HFF-Myc (cell line): ENCODE results near the gene CHIT1.

Experiments used
- DNase-seq: peaks from one replicate; pipeline ENCODE4 v3.0.0-alpha.2; 2011; ENCODE audit warnings: low read depth; ENCODE audit errors: extremely low read depth
- H3K4me3 ChIP-seq: replicated peaks from 2 replicates; pipeline ENCODE4 v1.5.1; 2011; ENCODE audit warnings: low read depth, mild to moderate bottlenecking, control low read depth, low read length
- TF ChIP-seq, protein P1 (sequence below): IDR thresholded peaks from 2 replicates; pipeline ENCODE4 v1.5.1; 2012; ENCODE audit warnings: mild to moderate bottlenecking, low read depth, low read length, control low read depth; ENCODE audit errors: missing control alignments

CHIT1 gene

DNA sequence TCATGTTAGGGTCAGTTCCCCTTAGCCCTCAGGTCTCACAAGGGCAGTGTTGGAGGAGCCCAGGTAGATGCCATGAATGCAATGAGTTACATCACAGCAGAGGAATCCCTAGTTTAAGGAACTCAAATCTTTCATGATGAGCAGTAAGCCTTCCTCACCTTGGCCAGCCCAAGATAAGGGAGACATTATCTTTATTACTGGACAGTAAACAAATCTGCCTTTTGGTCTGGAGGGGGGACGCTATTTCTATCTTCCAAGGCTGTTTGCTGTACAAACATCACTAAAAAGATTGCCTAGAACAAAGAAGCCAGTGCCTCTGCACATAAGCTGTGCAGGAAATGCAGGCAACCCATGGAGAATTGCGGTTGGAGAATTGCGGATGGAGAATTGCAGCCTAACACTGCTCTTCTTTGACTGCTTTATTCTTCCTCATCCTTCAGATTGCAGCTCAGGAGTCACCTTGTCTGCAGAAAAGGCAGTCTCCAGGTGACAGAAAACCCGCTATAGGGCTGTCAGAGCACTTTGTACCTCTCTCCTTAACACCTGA lies 40.7 kb downstream of the CHIT1 start:
- TF ChIP-seq, protein P1, sequence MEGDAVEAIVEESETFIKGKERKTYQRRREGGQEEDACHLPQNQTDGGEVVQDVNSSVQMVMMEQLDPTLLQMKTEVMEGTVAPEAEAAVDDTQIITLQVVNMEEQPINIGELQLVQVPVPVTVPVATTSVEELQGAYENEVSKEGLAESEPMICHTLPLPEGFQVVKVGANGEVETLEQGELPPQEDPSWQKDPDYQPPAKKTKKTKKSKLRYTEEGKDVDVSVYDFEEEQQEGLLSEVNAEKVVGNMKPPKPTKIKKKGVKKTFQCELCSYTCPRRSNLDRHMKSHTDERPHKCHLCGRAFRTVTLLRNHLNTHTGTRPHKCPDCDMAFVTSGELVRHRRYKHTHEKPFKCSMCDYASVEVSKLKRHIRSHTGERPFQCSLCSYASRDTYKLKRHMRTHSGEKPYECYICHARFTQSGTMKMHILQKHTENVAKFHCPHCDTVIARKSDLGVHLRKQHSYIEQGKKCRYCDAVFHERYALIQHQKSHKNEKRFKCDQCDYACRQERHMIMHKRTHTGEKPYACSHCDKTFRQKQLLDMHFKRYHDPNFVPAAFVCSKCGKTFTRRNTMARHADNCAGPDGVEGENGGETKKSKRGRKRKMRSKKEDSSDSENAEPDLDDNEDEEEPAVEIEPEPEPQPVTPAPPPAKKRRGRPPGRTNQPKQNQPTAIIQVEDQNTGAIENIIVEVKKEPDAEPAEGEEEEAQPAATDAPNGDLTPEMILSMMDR = no peak
- DNase-seq = no peak
- no peak overlapping the region for H3K4me3 ChIP-seq

- no peak for DNase-seq
- no peak overlapping the region for H3K4me3 ChIP-seq
- TF ChIP-seq, protein P1 = no peak
These were observed 41.7 kb downstream of the CHIT1 start for GRCh38 chr1:203187689-203188264.

GRCh38 chr1:203187304-203187685 lies 42.2 kb downstream of the CHIT1 start:
- no peak overlapping the region for H3K4me3 ChIP-seq
- TF ChIP-seq, protein P1 = no peak
- DNase-seq = no peak

GRCh38 chr1:203186446-203187303 lies 42.8 kb downstream of the CHIT1 start, which contains the start of gene CHI3L1:
CHI3L1 (minus strand) TSS chr1:203186704; CDS start chr1:203186623, 81 bp downstream.
- TF ChIP-seq, protein P1 = no peak
- H3K4me3 ChIP-seq = no peak within 1 kb of the TSS
- DNase-seq = no peak

GRCh38 chr1:203186091-203186445 lies 43.4 kb downstream of the CHIT1 start:
- H3K4me3 ChIP-seq = no peak overlapping the region
- TF ChIP-seq, protein P1 = no peak
- DNase-seq = no peak

DNA sequence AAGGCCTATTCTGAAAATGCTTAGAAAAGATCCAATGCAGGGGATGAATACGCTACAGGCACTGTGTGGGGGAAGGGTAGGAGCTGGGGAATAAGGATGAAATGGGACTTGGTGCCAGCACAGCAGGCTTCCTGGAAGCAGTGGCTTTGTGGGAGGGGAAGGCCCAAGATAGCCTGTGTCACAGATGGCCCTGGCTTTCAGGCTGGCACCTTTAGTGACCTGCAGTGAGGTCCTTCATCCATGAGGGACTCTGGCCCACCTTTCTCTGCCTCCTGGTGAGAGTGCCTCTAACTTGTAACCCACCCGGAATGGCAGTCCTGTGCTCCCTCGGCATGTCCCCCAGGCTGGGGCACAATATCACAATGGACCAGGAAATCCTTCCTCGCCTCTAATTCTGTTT lies 43.9 kb downstream of the CHIT1 start:
- no peak overlapping the region for H3K4me3 ChIP-seq
- TF ChIP-seq, protein P1 = no peak
- DNase-seq = no peak
